ENCODE results near the gene PPEF2. TPM values are rescaled to one million over a fixed set of nuclear protein-coding genes. Genes with fewer than 3 reads are reported as not detected.

Gene PPEF2
- total and polyA plus RNA-seq, 10 of the 15 experiments (the other 5 are each of a cell fraction or from before 2014, with no cell fraction given): not detected

GRCh38 chr4:75919920-75920319 lies 17.7 kb upstream of the PPEF2 start (continued):
- TF ChIP-seq, protein P1, sequence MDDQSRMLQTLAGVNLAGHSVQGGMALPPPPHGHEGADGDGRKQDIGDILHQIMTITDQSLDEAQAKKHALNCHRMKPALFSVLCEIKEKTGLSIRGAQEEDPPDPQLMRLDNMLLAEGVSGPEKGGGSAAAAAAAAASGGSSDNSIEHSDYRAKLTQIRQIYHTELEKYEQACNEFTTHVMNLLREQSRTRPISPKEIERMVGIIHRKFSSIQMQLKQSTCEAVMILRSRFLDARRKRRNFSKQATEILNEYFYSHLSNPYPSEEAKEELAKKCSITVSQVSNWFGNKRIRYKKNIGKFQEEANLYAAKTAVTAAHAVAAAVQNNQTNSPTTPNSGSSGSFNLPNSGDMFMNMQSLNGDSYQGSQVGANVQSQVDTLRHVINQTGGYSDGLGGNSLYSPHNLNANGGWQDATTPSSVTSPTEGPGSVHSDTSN (IDR thresholded peaks at IDR 0.05; ENCODE audit: insufficient replicate concordance, low read depth, low read length): no peak
- TF ChIP-seq GABPA (IDR thresholded peaks at IDR 0.05; ENCODE audit: low read depth) (no peak), FOXM1 (IDR thresholded peaks at IDR 0.05; ENCODE audit: low read depth, low read length) (no peak), NFIC (IDR thresholded peaks at IDR 0.05; ENCODE audit: low read depth, low read length) (no peak)
- TF ChIP-seq, protein P2, sequence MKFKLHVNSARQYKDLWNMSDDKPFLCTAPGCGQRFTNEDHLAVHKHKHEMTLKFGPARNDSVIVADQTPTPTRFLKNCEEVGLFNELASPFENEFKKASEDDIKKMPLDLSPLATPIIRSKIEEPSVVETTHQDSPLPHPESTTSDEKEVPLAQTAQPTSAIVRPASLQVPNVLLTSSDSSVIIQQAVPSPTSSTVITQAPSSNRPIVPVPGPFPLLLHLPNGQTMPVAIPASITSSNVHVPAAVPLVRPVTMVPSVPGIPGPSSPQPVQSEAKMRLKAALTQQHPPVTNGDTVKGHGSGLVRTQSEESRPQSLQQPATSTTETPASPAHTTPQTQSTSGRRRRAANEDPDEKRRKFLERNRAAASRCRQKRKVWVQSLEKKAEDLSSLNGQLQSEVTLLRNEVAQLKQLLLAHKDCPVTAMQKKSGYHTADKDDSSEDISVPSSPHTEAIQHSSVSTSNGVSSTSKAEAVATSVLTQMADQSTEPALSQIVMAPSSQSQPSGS (IDR thresholded peaks at IDR 0.05; ENCODE audit: low read length): no peak

GRCh38 chr4:75916091-75916661 lies 13.9 kb upstream of the PPEF2 start:
- Histone ChIP-seq H3K9ac (ENCODE audit: control insufficient read depth, insufficient read depth, low read length) (no peak overlapping the region), H3K4me2 (ENCODE audit: control insufficient read depth, insufficient read depth) (no peak overlapping the region), H3K27me3 (replicated peaks in 1 of 2; ENCODE audit: control insufficient read depth in 2 of 2, insufficient read depth in 2 of 2, low read length in 1 of 2) (no peaks in the 10 kb centered on the region), H3K4me3 (no peak overlapping the region), H4K20me1 (ENCODE audit: control insufficient read depth, insufficient read depth) (no peaks in the 10 kb centered on the region), H3K4me1 (ENCODE audit: control insufficient read depth, insufficient read depth, low read length) (no peaks in the 10 kb centered on the region), H3K36me3 (ENCODE audit: control insufficient read depth in 2 of 2, insufficient read depth in 2 of 2, low read length in 1 of 2) (no peaks in the 10 kb centered on the region), H3K9me3 (replicated peaks; ENCODE audit: control insufficient read depth, insufficient read depth, low read length) (no peaks in the 10 kb centered on the region), H2AFZ (ENCODE audit: control insufficient read depth, low read depth, low read length) (no peak overlapping the region; the same call in 1 of the 2 replicates), H3K79me2 (ENCODE audit: control insufficient read depth, insufficient read depth, low read length) (no peaks in the 10 kb centered on the region), H3K27ac (ENCODE audit: control insufficient read depth, insufficient read depth) (no peak overlapping the region)
- BruUV-seq (replicated peaks): no TSS peak
- ChIA-PET POLR2A (interaction anchor here (0.7 kb wide), 1 partner anchor 14 kb away, joined by 3 read pairs; no protein-coding TSS in a partner anchor), CTCF (interaction anchor here (0.7 to 1.7 kb wide), 20 partner anchors 9 to 460 kb away, joined by 3 to 12 read pairs (median 3); no protein-coding TSS in a partner anchor), RAD21 (ENCODE audit: unreplicated experiment) (interaction anchor here (0.7 to 1.9 kb wide), 5 partner anchors 20 to 170 kb away, joined by 3 to 6 read pairs (median 4); no protein-coding TSS in a partner anchor), SMC1A (ENCODE audit: uncharacterized antibody, unreplicated experiment) (interaction anchor here (0.6 to 1.6 kb wide), 9 partner anchors 8 to 171 kb away, joined by 3 to 5 read pairs (median 3); partner anchors contain the start of gene PPEF2)
- peak; percentile 89 for ATAC-seq
- intact Hi-C loops (cut with micrococcal nuclease; ENCODE audit: unreplicated experiment) (loop anchor here (2.0 kb wide), 1 partner anchor 151 kb away; no protein-coding TSS in a partner anchor), in situ Hi-C loops (cut with MboI) (loop anchor here (5.0 kb wide), 1 partner anchor 151 kb away; no protein-coding TSS in a partner anchor)
- 43% methylated on average over 1 of the region's 1 CpG for WGBS (ENCODE audit: insufficient coverage, insufficient replicate concordance, low lambda C conversion rate, missing lambda C conversion rate)
- FAIRE-seq: peak; percentile 93
- no peak for DNase-seq (ENCODE audit: low read depth, low spot score)
- no peak for TF ChIP-seq CHD4 (IDR thresholded peaks at IDR 0.05)
- no peak for TF ChIP-seq BACH1 (IDR thresholded peaks at IDR 0.05; ENCODE audit: borderline replicate concordance)
- TF ChIP-seq FOXK2 (IDR thresholded peaks at IDR 0.05): no peak
- TF ChIP-seq CTCF (IDR thresholded peaks at IDR 0.05 in 2 of 3, conservative IDR thresholded peaks at IDR 0.05 in 1 of 3; ENCODE audit: control insufficient read depth in 2 of 3, extremely low read depth in 1 of 3, insufficient read depth in 1 of 3, low read depth in 3 of 3, low read length in 3 of 3): peak; percentile 73 to 91 (median 76)
- TF ChIP-seq, protein P3, sequence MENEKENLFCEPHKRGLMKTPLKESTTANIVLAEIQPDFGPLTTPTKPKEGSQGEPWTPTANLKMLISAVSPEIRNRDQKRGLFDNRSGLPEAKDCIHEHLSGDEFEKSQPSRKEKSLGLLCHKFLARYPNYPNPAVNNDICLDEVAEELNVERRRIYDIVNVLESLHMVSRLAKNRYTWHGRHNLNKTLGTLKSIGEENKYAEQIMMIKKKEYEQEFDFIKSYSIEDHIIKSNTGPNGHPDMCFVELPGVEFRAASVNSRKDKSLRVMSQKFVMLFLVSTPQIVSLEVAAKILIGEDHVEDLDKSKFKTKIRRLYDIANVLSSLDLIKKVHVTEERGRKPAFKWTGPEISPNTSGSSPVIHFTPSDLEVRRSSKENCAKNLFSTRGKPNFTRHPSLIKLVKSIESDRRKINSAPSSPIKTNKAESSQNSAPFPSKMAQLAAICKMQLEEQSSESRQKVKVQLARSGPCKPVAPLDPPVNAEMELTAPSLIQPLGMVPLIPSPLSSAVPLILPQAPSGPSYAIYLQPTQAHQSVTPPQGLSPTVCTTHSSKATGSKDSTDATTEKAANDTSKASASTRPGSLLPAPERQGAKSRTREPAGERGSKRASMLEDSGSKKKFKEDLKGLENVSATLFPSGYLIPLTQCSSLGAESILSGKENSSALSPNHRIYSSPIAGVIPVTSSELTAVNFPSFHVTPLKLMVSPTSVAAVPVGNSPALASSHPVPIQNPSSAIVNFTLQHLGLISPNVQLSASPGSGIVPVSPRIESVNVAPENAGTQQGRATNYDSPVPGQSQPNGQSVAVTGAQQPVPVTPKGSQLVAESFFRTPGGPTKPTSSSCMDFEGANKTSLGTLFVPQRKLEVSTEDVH (IDR thresholded peaks at IDR 0.05; ENCODE audit: low read depth, partially characterized antibody): no peak
- TF ChIP-seq RB1 (IDR thresholded peaks at IDR 0.05; ENCODE audit: borderline replicate concordance): no peak

Data from GM12878 (cell line).